GM12865 (cell line): ENCODE results near the gene SLC35B3.

ENCODE experiments used
- DNase-seq: peaks from one replicate; pipeline ENCODE4 v3.0.0; 2010; ENCODE audit warnings: low read depth
- H3K4me3 ChIP-seq: 2 replicates; pipeline ENCODE4 v1.5.1; 2011; ENCODE audit warnings: mild to moderate bottlenecking, low read depth, low read length, control low read depth
- CTCF ChIP-seq: IDR thresholded peaks from 2 replicates; pipeline ENCODE4 v1.5.1; 2011; ENCODE audit warnings: low read length, control low read depth, low read depth, inconsistent platforms; ENCODE audit not compliant: insufficient read depth; ENCODE audit errors: missing control alignments

The SLC35B3 gene

GRCh38 chr6:8391934-8392333 is 43.4 kb downstream of the SLC35B3 start:
- TF ChIP-seq CTCF: no peak
- H3K4me3 ChIP-seq: no peak overlapping the region
- DNase-seq: no peak

DNA sequence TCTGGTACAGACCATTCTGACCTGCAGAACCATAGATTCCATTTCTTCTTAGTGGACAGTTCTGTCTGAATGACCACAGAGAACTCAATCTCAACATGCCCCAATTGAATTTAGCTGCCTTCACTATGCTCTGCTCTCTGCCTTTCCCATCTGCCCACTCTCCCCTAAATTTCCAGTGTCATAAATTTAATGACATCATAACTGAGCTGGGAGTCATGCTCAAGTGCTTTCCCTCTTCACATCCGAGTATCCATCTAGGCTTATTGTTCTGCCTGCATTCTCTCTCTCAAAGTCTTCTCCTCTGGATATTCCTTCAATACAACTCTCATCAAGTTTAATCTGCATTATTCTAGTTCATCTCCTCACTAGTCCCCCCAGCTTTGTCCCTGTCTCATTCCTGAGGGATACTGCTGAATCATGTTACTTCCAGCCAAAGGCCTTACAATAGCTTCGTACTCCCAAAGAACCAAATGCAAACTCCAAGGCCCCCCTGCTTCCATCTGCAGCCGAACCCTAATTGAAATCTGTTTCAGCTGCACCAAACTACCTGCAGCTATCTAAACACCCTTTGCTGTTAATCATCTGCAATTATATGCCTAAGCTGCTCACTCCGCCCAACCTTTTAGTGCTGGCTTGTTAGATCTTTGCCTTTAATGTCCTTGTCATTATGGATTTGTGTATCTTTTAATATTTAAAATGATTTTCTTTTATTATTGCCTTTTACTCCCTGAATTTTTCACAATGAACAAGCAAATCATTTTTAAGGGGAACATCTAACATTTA is 46.1 kb downstream of the SLC35B3 start:
- DNase-seq: no peak
- TF ChIP-seq CTCF: no peak
- no peak overlapping the region for H3K4me3 ChIP-seq

DNA sequence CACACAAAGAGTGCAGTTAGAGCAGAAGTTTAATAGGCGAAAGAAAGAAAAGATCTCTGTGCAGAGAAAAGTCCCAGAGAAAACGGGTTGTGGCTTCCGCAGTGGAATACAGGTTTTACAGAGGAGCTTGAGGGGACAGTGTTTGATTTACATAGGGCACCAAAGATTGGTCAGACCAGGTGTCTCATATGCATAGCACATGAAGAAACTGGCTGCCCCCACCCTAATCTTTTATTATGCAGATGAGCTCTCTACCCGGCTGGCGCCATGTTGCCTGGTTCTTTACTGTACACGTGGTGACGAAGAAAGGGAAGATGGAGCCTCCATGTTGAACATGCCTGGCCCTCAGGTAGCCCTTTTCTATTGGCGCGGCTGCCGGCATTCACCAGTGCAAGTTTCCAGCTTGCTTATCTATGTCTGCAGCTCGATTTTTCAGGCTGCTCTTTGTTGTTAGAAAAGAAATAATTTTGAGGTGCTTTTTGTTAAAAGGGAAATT is 47.4 kb downstream of the SLC35B3 start:
- no peak for DNase-seq
- TF ChIP-seq CTCF: no peak
- no peak overlapping the region for H3K4me3 ChIP-seq

GRCh38 chr6:8383584-8383983 is 51.8 kb downstream of the SLC35B3 start:
- H3K4me3 ChIP-seq: no peak overlapping the region
- DNase-seq: no peak

DNA sequence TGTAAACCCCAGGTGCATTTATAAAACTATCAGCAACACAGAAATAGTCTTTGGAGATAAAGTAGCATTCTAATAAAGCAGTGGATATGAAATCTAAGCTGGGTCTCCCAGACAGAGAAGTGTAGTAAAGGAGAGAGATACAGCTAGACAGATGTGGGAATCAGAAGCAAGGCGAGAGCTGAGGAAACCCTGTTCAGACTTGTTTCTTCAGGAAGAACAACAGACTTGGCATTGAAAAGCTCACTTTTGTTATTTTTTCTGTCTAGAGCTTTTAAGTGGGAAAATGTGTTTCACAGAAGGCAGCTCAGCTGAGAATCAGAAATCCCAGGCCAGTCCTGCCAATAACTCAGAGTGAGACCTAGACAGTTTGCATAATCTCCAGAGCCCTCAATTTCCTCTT is 52.9 kb downstream of the SLC35B3 start:
- no peak for DNase-seq
- no peak overlapping the region for H3K4me3 ChIP-seq
- no peak for TF ChIP-seq CTCF

More at GRCh38 chr6:8383584-8383983, 51.8 kb downstream of the SLC35B3 start:
- no peak for TF ChIP-seq CTCF

- no peak overlapping the region for H3K4me3 ChIP-seq
- TF ChIP-seq CTCF: no peak
- no peak for DNase-seq
Observed at GRCh38 chr6:8375916-8376315, 59.4 kb downstream of the SLC35B3 start.
